ENCODE results near the gene CCDC66.
"Not testable (repeated sequence)": the region's sequence is repeated elsewhere in the genome, so short reads cannot be mapped to it uniquely, and the experiment has no call there.

The CCDC66 gene

DNA sequence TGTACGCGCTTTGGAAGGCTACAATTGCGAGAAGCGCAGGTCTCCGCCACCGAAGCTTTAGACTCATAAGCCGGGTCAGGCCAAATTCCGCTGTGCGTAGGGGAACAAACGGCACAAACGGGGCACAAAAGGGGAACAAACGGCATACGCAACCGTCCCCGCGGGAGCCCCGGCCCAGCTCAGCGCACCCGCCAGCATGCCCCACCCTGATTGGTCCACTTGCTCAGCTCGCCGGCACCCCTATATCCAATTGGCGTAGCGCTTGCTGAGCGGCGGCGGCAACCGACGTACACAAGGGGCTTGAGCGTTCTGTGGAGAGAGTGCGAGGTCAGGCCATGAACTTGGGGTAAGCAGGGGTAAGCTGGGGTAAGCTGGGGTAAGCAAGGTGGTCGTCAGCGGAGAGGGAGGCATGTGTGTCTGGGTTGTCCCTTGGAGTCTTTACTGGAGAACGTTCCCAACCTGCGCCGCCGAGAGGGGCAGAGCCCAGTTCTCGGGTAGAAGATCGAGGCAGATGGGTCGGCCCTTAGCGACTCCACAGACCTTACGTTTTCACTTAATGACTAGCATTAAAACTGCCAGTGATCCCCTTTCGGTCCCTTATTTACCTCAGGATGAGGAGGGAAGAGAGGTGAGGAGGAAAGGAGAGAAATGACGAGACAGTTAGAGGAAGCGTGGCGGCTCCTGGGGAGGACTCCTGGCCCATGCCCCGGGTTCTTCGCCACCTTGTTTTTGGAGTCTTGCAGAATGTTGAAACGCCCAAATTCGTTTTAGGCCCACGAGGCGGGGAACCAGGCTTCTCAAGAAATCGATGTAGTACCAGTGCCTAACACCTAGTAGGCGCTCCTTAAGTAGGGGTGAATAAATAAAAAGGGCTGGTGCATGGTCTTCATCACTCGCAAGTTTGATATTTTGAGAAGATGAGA lies at the start of gene CCDC66:
TSS of gene CCDC66 (plus strand) at position 268 of the 923 bp plus-strand sequence. CDS start at position 336, 68 bp downstream.
- DNase-seq: peak; percentile 95

DNA sequence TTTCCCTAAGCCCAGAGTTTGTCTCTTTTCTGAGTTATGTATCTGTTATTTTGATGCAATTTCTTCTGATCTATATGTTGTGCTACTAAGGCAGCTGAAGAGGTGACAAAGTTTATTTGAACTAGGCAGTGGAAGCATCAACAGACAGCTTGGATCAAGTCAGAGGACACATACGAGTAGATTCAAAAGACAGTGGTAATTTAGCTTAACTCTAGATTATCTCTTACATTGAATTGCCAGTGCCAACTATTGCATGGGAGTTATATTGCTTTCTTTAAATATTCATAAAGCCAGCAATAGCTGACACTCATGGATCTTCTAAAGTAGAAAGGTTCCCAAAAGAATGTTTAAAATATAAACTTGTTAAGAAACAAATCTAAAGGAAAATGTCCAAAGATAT lies 37.3 kb upstream of the CCDC66 start:
- DNase-seq: no peak

DNA sequence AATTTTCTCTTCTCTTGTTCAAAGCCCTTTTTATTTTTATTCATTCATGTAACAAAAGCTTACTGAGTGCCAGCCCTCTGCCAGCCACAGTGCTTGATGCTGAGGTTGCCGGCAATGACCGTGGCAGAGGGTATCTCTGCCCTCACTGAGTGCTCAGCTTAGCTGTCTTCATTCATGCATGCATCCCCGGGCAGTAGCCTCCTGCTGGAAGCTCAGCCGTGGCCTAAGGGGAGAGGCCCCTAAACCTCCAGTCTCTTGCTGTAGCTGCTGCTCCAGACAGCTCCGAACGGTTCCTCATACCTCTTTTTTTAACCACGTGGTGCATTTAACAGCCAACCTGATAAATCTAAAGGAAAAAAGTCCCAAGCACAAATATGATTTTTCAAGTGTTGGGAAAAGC lies 34.6 kb upstream of the CCDC66 start:
- DNase-seq: no peak

DNA sequence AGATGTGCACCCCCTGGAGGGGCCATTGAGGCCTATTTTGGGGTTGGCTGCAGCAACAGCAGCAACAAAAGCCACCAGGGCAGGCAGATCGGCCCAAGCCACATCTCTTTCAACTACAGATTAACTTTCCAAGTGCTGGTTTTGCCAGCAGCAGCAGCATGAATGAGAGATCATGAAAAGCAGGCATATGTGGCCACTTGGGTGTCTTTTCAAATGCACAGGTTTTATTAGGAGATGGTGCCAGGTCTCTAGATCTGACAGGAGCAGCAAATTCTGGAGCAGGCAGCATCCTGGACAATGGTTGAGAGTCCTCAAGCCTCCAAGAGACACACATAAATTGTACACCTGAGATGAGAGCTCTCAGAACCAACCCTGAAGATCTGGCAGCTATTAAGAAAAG lies 31.7 kb upstream of the CCDC66 start:
- DNase-seq: no peak

DNA sequence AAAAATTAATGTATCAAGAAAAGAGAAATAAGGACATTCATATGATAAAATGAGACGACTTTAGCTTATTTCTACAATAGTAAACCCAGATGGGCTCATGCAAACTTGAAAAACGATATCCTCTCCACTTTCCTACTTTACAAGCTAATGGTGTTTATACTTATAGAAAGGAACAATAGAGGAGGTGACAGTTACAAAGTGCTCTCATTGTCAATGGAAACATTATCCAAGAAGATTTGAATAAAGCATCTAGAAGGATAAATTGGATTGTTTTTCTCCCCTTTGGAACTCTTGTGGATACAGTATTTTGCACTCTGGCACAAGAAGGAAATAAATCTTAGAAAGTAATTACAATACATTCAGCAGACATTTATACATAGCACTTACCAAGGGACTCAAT lies 20.2 kb upstream of the CCDC66 start:
- no peak for DNase-seq

DNA sequence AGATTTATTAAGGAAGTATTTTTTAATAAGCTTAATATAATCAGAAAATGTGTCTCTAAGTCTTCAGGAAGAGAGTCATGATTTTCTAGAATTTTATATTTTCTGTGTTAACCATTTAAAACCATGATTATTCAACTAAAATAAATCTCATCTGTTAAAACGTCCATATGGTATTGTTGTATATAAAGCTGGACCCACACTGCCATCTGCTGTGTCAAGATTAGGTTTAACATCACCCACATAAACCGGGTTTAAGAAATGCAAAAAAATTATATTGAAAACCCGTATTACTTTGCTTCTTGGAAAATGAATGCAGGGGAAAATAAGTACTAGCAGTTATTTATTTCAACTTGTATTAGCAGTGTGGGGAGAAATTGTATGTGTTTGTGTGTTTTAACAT lies 9.5 kb upstream of the CCDC66 start:
- no peak for DNase-seq

DNA sequence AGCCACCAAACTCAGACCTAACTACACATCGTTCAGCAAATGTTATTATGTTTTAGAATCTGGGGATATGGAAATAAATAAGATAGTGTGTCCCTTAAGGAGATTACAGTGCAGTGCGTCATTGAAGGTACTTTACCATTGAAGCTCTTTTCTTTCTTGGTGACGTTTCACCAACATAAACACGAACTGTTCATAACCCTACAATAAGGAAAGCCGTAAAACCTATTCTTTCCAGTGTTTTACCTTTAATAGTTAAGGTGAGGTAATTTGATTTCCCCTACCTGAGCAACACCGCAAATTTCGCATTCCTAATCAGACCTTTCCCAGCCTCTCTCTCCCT lies 826 bp downstream of the CCDC66 start:
- DNase-seq: no peak

DNA sequence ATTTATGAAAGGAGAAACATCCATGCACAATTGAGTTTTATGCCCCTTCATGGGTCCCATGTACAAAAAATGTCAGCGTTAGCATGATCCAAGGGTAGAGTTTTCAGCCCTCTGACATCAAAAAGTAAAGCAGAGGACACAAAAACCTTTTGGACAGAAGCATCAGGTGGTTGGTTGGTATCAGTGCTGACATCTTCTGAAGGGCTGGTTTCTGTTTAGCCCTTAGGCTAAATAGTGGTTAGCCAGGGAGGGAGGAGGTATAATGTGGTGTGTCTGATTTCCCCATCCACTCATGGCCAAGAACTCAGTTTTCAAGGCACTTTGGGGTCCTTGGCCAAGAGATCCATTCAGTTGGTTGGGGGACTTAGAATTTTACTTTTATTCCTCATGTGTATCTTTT lies 16.5 kb downstream of the CCDC66 start:
- no peak for DNase-seq

DNA sequence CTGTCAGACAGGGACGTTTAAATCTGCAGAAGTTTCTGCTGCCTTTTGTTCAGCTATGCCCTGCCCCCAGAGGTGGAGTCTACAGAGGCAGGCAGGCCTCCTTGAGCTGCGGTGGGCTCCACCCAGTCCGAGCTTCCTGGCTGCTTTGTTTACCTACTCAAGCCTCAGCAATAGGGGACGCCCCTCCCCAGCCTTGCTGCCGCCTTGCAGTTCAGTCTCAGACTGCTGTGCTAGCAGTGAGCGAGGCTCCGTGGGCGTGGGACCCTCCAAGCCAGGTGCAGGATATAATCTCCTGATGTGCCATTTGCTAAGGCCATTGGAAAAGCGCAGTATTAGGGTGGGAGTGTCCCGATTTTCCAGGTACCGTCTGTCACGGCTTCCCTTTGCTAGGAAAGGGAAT lies 25.0 kb downstream of the CCDC66 start:
- DNase-seq: not testable (repeated sequence)

DNA sequence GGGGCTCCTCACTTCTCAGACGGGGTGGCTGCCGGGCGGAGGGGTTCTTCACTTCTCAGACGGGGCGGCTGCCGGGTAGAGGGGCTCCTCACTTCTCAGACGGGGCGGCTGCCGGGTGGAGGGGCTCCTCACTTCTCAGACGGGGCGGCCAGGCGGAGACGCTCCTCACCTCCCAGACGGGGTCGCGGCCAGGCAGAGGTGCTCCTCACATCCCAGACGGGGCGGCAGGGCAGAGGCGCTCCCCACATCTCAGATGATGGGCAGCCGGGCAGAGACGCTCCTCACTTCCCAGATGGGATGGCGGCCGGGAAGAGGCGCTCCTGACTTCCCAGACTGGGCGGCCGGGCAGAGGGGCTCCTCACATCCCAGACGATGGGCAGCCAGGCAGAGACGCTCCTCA lies 27.3 kb downstream of the CCDC66 start:
- not testable (repeated sequence) for DNase-seq

DNA sequence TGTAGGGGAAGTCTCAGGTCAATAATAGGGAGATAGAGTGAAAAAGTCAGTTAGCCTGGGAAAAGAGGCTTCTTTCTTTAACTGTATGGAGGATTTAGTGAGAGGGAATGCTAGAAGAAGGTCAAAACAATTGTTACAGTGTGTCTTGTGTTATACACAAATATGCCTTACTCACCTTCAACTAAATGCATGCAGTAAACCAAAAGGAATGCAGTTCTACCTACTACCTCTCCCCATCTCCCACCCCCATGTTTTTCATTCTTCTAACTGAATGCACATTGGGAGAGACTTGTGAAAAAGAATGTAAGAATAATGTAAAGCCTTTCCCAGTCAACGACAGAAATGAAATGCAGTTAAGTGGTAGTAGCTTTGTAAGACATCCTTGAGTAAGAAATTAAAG lies 33.8 kb downstream of the CCDC66 start:
- no peak for DNase-seq

DNA sequence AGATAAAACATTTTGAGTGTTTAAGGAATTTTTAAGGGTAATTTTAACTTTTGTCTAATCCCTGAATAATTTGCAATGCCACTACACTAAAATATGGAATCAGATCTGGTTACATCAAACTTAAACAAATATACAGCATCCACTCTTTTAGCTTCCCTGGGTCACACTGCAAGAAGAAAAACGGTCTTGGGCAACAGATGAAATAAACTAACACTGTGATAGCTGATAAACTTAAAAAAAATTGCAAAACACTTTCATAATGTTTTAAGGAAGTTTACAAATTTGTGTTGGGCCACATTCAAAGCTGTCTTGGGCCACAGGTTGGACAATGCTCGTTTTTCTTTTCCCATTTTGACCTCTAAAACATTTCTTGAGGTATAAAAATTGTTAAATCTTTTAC lies 34.3 kb downstream of the CCDC66 start:
- no peak for DNase-seq

DNA sequence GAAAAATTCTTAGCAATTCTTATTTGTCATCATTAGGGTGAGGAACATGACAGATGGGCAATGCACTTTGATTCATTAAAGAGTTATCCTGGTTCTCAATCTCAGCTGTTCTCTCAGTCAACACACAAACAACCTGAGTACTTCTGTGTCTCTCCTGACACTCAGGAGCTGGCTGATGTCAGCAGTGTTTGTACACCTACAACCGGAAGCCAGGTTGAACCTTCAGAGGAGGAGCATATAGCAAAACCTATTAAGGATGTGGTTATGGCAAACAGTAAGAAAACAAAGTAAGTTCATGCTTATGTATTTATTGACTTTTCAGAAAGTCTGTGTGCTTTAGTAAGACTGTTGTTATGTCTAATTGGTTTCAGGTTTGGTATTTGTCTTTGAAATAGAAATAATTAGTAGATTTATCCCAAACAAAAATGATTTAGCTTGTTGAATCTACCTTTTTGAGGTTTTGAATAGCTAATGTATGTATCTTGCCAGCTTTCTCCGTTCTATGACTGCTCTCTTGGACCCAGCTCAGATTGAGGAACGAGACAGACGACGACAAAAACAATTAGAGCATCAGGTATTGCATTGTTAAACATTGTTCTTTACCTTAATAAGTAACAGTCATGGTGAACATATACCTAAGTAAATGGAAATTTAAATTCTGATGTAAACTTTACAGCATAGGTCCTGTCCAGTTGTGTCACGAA lies 36.6 kb downstream of the CCDC66 start:
- DNase-seq: peak; percentile 34

DNA sequence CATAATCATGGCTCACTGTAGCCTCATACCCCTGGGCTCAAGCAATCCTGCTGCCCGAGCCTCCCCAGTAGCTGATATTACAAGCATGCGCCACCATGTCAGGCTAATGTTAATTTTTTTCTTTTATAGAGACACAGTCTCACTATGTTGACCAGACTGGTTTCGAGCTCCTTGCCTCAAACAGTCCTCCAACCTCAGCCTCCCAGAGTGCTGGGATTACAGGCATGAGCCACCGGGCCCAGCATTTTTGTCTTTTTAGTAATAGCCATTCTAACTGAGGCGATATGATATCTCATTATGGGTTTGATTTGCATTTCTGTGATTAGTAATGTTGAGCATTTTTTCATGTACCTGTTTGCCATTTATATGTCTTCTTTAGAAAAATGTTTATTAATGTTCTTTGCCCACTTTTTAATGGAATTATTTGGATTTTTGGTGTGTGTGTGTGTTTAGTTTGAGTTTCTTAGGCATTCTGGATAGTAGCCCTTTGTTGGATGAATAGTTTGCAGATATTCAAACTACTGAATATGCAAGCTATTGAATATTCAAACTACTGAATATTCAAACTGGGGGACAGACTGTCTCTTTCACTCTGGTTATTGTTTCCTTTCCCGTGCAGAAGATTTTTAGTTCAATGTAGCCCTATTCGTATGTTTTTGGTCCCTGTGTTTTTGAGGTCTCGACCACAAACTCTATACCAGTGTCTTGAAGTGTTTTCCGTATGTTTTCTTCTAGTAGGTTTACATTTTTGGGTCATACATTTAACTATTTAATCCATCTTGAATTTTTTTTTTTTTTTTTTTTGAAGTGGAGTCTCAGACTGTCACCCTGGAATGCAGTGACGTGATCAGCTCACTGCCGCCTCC lies 39.2 kb downstream of the CCDC66 start:
- no peak for DNase-seq

DNA sequence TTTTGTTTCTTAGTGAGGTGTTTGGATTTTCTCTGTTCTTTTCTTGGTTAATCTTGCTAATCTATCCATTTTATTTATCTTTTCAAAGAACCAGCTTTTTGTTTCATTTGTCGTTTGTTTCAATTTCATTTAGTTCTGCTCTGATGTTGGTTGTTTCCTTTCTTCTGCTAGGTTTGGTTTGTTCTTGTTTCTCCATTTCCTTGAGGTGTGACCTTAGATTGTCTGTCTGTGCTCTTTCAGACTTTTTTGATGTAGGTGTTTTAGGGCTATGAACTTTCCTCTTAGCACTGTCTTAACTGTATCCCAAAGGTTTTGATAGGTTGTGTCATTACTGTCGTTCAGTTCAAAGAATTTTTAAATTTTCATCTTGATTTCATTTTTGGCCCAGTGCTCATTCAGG lies 51.5 kb downstream of the CCDC66 start:
- DNase-seq: not testable (repeated sequence)

DNA sequence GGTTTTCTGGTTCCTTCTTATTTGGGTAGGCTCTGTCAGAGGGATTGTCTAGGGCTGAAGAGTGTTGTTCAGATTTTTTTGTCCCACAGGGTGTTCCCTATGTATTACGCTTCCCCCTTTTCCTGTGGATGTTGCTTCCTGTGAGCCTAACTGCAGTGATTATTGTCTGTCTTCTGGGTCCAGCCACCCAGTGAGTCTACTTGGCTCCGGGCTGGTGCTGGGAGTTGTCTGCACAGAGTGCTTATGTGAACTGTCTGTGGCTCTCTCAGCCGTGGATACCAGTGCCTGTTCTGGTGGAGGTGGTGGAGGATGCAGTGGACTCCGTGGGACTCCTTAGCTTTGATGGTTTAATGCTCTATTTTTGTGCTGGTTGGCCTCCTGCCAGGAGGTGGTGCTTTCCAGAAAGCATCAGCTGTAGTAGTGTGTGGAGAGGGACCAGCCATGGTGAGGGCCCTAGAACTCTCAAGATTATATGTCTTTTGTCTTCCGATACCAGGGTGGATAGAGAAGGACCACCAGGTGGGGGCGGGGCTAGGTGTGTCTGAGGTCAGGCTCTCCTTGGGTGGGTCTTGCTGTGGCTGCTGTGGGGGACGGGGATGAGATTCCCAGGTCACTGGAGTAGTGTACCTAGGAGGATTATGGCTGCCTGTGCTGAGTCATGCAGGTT lies 53.8 kb downstream of the CCDC66 start:
- no peak for DNase-seq

DNA sequence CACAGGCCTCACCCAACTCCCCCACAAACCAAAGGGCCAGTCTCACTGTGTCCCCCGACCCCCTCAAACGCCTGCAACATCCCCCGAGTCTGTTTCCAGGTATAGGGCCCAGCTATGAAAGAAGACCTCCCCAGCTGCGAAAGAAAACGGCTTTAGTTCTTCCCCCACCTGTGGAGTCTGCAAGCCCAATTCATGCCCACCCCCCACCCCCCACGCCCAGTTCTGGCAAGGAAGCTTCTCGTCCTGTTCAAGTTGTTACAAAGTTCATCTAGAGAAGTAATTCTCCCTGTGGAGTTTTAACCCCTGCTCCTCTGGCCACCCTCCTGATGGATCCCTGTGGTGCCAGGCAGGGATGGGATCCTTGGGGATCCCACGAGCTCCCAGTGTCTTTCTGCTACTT lies 54.4 kb downstream of the CCDC66 start:
- DNase-seq: no peak

DNA sequence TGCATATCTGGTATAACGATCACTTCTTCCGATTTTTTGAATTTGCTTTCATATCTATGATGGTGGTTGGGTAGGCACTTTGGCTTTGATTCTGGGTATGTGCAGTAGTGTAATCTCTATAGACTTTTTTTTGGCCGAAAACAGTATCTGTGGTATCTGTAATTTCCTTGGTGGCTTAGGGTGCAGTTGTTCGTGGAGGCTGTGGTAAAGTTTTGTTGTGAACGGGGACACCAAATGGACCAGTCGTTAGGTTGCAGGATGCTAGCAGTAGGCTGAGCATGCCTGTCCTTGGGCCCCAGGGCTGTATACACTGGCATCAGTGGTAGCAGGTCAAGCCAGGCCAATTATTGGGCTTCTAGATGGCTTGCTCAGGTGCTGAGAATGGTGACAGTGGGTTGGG lies 55.2 kb downstream of the CCDC66 start:
- no peak for DNase-seq

DNA sequence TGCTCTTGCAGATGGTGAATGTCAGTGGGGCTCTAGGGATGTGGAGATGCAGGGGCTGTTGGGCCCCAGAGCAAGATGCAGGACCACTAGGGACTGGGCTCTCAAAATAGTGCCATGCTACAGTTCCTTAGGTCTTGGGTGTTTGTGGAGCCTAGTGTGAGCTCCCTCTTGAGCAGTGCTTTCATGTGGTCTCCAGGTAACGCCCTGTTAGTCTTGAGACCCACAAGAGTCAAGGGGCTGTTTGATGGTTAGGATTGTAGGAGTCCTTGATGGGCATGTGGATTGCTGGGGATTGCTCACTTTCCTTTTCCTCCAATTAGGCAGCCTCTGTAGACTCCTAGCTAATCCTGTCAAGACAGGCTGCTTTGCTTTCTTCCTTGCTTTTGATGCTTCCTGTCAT lies 56.0 kb downstream of the CCDC66 start:
- DNase-seq: no peak

DNA sequence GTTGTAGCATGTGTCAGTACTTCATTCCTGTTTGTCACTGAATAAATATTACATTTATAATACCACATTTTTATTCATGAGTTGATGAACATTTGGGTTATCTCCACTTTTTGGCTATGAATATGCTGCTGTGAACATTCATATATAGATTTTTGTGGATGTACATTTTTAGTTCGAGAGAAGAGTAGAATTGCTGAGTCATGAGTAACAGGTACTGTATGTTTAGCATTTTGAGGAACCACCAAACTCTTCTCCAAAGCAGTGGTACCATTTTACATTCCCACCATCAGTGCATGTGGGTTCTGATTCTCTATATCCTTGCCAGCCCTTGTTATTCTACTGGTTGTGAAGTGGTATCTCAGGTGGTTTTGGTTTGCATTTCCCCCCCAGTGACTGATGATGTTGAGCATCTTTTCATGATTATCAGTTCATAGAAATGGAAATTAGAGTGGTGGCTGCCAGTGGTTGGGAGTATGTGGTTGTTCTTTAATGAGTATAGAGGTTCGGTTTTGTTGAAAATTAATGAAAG lies 59.6 kb downstream of the CCDC66 start:
- DNase-seq: no peak

DNA sequence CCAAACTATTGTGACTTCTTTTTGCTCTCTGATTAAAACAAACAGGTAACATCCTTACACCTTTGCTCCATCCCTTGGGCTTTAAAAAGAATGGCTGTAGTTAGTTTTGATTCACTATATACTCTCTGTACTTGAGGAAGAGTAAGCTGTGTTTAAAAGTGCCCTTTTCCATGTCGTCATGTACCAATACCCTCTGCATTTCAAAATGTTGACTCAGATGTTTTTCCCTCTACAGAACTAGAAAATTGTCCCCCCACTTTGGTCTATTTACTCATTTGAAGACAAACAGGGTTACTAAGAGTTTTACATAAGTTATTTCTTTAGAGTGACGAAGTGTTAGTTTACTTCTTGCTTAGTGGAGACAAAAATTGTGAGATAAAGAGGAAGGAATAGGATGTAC lies 63.4 kb downstream of the CCDC66 start:
- no peak for DNase-seq

DNA sequence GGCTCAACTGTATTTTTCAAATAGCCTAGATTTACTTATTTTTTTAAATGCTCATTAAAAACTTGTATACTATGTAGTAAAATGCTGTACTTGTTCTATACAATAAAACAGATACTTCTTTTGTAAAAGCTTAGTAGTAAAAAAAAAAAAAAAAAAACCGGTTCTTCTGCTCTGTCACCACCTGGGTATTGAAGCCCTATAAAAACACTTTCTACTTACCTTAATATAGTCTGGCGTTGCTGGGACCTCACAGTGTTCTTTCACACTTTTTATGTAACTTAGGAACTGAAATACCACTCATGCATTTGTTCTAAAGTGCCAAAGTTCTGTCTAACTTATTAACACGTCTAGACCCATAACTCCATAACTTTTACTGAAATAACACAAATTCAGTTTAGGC lies 64.7 kb downstream of the CCDC66 start:
- DNase-seq: no peak

DNA sequence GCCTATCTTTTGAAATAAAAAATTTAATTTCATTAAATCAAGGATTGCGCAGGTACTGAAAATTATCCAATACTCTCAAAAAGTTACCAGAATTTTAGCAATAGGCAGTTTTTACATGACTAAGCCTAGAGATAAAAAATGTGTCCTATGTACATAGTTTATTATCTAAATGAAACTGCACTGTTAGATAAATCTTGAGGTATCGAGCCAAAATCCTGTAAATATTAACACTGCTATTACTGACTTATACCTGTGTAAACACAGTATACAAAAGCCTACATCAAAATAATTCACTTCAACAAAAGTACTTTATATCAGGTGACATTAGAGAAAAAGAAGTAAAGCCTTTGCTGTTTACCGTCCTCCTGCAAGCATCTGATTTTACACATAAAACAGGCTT lies 65.4 kb downstream of the CCDC66 start:
- DNase-seq: no peak
